GM12872 (cell line): ENCODE measurements around the gene SMIM20.

Experiments
- CTCF ChIP-seq: IDR thresholded peaks from 3 replicates; pipeline ENCODE4 v1.5.1; 2011; ENCODE audit warnings: low read depth, mild to moderate bottlenecking, low read length, moderate library complexity; ENCODE audit not compliant: insufficient read depth

The SMIM20 gene

GRCh38 chr4:25929298-25929686 lies 15.3 kb downstream of the SMIM20 start:
- TF ChIP-seq CTCF: no peak

GRCh38 chr4:25930731-25931354 lies 16.8 kb downstream of the SMIM20 start:
- TF ChIP-seq CTCF: no peak

GRCh38 chr4:25936696-25937095 lies 22.7 kb downstream of the SMIM20 start:
- TF ChIP-seq CTCF: no peak

- no peak for TF ChIP-seq CTCF
Observed at GRCh38 chr4:25937801-25938200, 23.8 kb downstream of the SMIM20 start.

- no peak for TF ChIP-seq CTCF
Observed at GRCh38 chr4:25938366-25938765, 24.3 kb downstream of the SMIM20 start.

GRCh38 chr4:25938787-25939186 lies 24.8 kb downstream of the SMIM20 start:
- TF ChIP-seq CTCF: no peak

GRCh38 chr4:25939330-25939729 lies 25.3 kb downstream of the SMIM20 start:
- peak; percentile 52; the same call in 2 of the 3 replicates for TF ChIP-seq CTCF
